Anterior cingulate cortex (tissue), 58 donors: ENCODE measurements around the gene RNF113A.
"Not testable (repeated sequence)": the region's sequence is repeated elsewhere in the genome, so short reads cannot be mapped to it uniquely, and the experiment has no call there.

Experiments
- DNase-seq, 58 donors: peaks; one replicate each; lab custom pipeline; 2025; lab: John Stamatoyannopoulos, UW

Gene RNF113A

DNA sequence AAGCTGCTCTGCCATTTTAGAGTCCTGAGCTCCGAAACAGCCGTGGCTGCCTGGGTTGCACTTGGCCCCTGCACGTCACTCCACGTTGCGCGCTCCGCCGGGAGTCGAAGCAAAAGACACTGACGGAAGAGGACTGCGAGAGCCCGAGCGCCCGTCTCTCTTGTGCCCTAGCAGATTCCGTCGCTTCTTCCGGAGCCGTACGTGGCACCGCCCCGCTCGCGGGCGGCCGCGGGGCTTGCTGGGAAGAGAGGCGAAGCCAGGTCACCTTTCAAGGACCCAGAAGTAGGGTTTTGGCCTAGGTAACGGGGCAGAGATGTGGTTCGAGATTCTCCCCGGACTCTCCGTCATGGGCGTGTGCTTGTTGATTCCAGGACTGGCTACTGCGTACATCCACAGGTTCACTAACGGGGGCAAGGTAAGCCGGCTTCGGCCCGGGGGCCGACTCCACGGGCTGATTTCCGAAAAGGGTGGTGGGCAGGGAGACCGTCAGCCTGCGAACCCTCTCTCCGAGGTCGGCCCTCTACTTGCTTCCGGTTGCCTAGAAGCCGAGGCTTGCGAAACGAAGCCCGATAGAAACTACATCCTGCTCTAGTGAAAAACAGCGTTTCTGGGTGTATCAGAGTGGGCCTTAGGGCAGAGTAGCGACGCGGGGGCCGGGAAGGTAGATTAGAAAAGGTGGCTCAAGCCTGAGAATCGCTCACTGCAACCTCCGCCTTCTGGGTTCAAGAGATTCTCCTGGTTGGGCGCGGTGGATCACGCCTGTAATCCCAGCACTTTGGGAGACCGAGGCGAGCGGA lies at the start of gene RNF113A, which contains the start of gene NDUFA1:
TSS of gene RNF113A (minus strand) at position 135 of the 797 bp plus-strand sequence. CDS start at position 15, 120 bp downstream.
TSS of gene NDUFA1 (plus strand) at position 234 of the 797 bp plus-strand sequence. CDS start at position 314, 80 bp downstream.
- peak; percentile 5 to 88 (median 72) for DNase-seq

DNA sequence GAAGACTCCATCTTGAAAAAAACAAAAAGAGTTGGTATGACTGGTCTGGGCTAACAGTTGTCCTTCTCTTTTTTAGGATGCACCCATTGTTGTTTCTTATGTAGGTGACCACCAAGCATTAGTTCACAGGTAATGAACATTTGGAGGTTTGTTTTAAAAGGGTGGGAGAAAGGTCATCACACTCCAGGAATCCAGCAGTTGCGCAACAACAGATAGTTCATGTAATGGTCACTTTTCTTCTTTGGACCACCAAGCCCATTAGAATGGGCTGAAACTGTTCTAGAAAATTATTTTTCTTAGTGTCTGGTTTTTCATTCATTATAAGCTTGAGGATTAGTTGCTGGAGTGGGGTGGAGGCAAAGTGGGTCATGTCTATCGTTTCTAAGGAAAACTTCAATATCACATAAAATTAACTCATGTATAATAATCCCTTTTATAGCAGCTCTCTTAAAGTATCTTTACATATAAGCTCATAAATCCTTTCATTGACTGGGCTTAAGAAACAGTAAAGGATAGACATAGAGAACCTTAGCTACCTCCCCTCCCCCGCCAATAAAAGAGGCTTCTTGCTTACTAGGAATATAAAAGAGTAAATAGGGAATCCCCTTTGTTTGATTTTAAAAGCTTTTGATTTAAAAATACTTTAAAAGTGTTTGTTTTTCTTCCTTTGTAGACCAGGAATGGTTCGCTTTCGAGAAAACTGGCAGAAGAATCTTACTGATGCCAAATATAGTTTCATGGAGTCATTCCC lies 48.5 kb upstream of the RNF113A start:
- no peak for DNase-seq

DNA sequence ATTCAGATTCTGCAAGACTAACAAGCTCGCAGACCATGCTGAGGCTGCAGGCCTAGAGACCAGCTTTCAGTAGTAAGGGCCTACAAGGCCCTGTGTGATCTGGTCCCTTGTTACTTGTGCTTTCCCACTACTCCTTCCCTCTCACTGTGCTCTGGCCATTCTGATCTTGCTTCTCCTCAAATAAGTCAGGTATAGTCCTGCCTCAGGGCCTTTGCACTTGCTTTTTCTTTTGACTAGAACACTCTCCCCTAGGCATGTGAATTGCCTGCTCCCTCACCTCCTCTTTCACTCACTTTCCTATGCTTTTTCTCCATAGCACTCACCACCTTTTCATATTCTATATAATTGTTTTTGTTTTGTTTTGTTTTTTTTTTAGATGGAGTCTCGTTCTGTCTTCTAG lies 46.3 kb upstream of the RNF113A start:
- no peak for DNase-seq

DNA sequence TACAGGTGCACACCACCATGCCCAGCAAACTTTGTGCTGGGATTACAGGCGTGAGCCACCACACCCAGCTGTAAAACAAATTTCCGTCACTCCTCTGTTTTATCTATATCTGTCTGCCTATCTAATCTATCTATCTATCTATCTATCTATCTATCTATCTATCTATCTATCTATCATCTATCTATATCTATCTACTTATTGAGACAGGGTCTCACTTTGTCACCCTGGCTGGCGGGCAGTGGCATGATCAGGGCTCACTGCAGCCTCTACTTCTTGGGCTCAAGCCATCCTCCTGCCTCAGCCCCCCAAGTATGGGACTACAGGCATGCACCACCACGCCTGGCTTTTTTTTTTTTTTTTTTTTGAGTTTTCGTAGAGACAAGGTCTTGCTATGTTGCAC lies 44.8 kb upstream of the RNF113A start:
- DNase-seq: no peak

DNA sequence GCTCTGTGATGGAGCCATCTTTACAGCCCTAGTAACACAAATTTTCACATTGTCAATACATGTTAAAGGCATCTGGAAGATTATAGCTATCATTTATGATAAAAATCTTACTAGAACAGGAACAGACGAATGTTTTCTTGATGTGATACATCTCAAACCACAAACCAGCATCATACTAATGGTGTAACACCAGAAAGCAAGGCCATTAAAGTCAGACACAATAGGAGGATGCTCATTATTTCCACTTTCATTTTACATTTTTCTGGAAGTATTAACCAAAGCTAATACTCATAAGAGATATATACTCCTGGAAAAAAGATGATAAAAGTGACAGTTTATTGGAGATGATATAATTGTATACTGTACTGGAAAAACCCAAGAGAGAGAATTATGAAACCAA lies 29.4 kb upstream of the RNF113A start:
- no peak for DNase-seq

DNA sequence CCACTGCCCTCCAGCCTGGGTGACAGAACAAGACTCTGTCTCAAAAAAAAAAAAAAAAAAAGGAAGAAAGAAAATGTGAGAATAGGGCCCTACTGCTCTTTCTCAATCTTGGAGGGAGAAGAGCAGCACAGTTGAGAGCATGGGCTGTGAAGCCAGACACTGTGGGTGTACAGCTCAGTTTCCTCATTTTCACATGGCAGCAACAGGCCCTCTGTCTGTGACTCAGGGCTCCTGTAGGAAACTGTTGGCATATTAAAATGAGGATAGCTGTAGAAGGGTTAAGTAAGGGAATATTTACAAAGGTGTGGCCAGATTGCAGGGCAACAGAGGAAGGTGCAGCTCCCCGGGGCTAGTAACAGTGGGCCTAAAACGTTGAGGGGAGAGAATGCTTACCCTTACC lies 27.6 kb upstream of the RNF113A start:
- DNase-seq: peak in 11 of 58 donors; percentile 0 to 12 (median 1)

DNA sequence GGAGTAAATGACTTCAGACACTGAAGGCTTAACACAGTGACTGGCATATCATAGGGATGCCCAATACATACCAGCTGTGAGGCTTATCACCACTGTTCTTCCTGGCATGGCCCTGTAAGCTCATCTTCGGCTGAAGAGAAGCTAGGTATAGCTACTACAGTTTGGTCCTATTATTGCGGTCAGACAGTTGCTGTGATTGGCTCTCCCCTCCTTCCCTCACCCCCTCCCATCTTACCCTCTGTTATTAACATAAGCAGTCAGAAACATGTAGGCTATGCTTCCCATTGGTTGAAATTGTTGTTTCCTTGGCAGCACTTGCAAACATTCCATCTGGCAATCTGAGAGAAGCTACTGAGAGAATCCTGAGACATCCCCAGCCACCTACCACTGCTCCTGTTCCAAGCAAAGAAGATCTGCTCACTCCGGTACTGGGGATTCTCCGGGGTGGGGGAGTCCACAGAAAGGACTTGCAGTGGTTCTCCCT lies 24.4 kb upstream of the RNF113A start, which contains the start of gene AKAP14:
TSS of gene AKAP14 (plus strand) at position 51 of the 484 bp plus-strand sequence. CDS start 7,331 bp downstream, outside the sequence.
- peak in 15 of 58 donors; percentile 0 to 40 (median 2) for DNase-seq

DNA sequence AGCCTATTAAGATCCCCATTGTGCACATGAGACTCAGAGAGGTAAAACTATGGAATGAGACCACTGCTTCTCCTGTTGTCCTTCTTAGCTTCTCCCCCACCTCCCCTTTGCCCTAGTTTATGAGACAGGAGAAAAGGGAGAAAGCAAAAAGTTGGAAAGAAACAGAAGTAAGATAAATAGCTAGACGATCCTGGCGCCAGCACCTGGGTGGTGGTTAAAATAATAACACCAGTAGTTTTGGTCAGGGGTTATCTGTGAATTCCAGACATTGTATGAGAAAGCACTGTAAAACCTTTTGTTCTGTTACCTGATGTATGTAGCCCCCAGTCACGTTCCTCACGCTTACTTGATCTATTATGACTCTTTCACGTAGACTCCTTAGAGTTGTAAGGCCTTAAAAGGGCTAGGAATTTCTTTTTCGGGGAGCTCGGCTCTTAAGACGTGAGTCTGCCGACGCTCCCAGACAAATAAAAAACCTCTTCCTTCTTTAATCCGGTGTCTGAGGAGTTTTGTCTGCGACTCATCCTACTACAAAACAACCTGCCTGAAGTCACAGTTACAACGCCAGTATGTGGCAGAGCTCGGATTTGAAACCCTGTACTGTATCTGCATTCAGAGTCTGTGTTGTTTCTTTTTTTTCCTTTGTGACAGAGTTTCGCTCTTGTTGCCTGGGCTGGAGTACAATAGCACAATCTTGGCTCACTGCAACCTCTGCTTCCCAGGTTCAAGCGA lies 20.6 kb upstream of the RNF113A start:
- DNase-seq: not testable (repeated sequence)

DNA sequence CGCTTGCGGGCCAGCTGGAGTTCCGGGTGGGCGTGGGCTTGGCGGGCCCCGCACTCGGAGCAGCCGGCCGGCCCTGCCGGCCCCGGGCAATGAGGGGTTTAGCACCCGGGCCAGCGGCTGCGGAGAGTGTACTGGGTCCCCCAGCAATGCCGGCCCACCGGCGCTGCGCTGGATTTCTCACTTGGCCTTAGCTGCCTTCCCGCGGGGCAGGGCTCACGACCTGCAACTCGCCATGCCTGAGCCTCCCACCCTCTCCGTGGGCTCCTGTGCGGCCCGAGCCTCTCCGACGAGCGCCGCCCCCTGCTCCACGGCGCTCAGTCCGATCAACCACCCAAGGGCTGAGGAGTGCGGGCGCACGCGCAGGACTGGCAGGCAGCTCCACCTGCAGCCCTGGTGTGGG lies 19.1 kb upstream of the RNF113A start:
- not testable (repeated sequence) for DNase-seq

DNA sequence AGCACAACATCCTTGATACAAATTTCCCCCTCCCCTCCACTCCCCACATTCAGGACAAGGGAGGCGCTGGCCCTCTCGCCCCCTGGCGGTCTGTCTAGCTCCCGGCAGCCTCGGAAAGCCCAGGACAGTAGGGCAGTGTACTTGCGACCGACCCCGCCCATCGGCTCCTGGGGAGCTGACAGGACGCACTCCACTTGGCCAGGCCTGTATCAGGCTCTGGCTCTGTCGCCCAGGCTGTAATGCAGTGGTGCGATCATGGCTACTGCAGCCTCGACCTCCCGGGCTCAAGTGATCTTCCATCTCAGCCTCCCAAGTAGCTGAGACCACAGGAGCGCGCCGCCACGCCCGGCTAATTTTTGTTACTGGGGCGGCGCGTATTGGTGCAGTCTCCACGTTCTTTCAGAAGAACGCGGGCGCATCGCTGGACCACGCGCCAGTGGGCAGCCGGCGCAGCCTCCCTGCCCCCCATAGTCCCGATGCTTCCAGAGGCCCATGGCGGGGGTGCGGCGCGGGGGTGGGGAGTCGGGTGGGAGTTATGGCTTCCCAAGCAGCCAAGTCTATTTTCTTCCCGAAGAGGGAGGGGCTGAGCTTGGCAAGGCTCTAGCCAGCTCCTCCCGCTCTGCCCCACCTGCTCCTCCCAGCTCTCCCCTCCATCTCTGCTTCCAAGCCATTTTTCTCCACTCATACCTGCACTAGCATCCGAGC lies 16.3 kb upstream of the RNF113A start:
- DNase-seq: peak in 22 of 58 donors; percentile 0 to 34 (median 6)

DNA sequence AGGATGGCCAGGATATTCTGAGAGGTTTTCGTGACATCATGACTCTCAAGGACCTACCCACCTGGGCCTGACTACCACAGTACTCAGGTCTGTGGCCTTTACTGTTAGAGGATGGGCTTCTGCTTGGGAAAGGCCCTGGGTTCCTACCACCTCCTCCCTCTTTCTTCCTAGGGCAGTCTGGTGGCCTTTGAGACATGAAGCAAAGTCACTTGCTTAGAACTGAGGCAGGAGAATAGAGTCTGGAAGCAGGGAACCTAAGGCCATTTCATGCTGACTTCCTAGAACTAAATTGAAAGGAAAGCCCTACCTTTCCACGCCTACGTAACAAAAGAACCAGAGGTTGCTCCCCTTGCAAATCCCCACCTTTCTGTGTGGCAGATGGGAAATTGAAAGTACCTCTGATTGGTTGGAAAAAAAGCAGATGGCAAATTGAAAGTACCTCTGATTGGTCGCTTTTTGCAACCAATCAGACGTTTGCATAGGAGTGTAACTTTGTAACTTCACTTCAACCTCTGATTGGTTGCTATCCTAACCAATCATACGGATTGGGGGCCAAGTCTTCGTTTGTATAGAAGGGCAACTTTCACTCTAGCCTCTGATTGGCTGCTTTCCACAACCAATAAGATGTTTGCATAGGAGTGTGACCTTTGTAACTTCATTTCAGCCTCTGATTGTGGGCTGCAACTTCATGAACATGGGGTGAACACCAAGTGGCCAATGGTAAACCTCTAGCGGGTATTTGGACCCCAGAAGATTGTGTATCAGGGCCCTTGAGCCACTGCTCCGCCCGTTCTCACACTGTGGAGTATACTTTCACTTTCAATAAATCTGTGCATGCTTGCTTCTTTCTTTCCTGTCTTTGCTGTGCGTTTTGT lies 14.3 kb upstream of the RNF113A start:
- DNase-seq: no peak

DNA sequence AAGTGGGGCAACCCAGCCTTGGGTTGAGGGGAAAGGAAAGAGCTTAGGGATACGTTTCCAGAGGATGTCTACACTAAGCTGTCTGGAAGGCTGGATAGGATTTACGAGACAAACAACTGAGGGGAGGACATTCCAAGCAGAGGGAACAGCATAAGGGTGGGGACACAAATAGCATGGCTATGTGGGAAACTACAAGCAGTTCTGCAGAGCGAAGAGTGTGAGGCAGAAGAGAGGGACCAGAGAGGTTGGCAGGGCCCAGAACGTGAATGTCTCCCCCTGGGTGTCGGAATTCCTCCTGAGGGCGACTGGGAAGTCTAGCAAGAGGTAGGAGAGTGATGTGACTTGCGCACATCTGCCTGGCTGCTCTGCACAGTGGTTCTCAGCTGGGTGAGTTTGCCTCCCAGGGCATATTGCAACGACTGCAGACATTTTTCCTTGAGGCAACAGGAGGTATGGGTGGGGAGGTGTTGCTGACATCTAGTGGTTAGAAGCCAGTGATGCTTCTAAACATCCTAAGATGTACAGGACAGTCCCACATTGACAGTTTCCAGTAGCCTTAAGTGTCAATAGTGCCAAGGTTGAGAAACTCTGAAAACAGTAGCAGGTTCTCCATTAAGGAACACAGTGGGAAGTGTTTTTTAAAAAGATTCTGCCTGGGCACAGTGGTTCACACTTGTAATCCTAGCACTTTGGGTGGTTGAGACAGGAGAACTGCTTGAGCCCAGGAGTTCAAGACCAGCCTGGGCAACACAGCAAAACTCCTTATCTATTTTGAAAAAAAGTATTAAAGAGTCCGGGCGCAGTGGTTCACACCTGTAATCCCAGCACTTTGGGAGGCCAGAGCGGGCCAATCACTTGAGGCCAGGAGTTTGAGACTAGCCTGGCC lies 9.3 kb upstream of the RNF113A start:
- DNase-seq: peak in 8 of 58 donors; percentile 0 to 8 (median 2)

DNA sequence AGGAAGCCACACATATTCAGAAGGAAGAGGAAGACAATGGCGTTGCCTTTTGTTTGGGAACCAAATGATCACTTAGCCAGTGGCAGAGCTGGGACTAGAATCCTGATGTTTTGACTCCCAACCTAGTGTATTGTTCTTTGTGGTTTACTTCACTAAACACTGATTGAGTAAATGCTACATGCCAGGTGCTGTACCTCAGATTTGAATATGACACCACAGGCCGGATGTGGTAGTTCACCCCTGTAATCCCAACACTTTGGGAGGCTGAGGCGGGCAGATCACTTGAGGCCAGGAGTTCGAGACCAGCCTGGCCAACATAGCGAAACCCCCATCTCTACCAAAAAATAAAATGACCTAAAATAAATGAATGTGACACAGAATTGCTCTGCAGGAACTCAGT lies 8.5 kb upstream of the RNF113A start:
- DNase-seq: no peak

DNA sequence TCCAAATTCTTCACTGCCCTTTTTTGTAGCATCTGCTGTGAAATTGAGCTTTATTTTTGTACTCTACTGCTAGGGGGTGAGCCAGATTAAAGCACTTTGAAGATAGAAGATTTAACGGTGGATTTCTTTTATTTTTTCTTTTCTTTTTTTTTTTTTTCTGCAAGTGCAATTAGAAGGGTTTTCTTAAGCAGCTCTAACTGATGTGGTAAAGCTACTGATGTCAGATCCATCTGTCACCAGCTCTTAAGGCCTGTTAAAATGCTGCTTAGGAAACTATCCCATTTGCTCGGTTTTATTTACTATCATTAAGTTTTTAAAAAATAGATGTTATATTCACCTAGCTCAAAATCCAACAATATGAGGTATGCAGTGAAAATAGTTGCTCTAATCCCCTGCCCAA lies 7.2 kb upstream of the RNF113A start:
- DNase-seq: no peak

DNA sequence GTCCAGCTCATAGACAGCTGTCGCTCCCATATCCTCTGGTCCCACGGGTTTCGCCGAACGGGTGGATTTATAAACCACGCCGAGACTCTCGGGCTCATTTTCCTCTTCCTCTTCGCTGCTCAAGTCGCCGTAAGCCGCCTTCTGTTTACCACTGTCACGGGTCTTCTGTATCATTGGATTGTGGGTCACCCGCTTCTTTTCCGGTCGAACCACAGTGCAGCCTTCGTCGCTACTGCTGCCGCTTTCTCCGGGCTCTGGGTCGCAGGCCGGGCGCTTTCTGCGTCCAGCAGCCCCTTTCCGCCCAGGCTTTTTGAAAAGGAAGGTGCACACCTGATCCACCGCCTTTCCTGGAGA lies 311 bp downstream of the RNF113A start:
- peak in 16 of 58 donors; percentile 8 to 81 (median 45) for DNase-seq

DNA sequence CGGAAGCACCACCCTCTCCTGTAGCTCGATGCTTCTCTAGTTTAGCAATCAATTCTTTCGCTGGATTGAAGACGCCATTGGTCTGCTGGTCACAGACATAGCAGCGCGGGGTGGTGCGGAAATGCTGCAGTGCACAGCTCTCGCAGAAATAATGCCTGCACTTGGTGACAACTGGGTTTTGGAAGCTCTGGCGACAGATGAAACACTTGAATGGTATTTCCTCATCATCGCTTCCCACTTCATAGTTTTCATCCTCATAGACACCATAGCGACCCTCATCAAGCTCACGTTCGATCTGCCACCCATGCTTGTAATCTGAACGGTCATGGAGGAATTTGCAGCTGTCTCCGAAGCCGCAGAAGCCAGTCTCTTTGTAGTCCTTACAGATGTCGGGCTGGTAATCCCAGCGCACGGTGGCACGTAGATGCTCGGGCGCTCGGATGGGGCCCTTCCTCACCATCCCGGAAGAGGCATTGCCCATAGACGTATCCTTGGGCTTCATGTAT lies 854 bp downstream of the RNF113A start:
- peak in 19 of 58 donors; percentile 0 to 39 (median 6) for DNase-seq

DNA sequence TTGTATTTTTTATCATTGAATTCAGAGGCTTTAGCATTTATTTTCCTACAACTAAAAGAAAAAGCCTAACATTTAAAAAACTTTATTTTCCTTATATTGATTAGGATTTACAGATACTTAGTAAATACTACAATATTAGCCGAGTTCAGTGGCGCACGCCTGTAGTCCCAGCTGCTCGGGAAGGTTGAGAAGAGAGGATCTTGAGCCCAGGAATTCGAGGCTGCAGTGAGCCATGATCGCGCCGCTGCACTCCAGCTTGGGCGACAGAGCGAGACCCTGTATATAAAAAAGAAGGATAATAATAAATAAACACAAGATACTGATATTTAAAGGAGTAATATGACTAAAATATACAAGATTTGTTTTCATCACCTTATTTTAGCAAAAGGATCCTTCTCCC lies 18.1 kb downstream of the RNF113A start:
- peak in 7 of 58 donors; percentile 0 to 16 (median 2) for DNase-seq
